GM12874 (cell line): ENCODE measurements around the gene RHOJ.
A peak's percentile ranks its signal among the peaks of the same experiment; 100 is the strongest.

Experiments
- CTCF ChIP-seq: IDR thresholded peaks from 2 replicates; pipeline ENCODE4 v1.5.1; 2011; ENCODE audit warnings: low read depth, mild to moderate bottlenecking, control low read depth, low read length, moderate library complexity; ENCODE audit not compliant: insufficient read depth

RHOJ gene

DNA sequence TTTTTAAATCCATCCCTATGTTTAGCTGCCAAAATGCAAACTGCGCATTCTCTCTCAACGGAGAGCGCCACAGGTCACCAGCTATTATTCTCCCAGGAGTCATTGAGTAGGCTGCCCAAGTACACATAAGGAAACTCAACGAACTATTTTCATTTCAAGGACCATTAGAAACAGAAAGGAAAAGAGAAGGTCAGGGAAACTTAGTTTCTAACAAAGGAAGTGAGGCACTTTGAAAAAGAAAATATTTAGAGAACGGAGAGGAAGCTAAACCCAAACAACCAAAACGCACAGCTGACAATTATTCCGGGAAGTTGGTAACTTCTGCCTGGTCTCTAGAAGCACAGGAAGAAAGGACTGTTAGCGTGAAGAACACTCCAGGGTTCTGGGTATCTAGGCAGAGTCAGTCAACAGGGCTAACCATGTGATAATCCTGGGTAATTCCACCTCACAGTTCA lies 91.0 kb downstream of the RHOJ start:
- TF ChIP-seq CTCF, result no peak

- TF ChIP-seq CTCF, result no peak
Observed at GRCh38 chr14:63296060-63296563, 91.9 kb downstream of the RHOJ start.

GRCh38 chr14:63297372-63298063 lies 93.3 kb downstream of the RHOJ start:
- TF ChIP-seq CTCF, result no peak

GRCh38 chr14:63299351-63300110 lies 95.3 kb downstream of the RHOJ start:
- TF ChIP-seq CTCF, result no peak

DNA sequence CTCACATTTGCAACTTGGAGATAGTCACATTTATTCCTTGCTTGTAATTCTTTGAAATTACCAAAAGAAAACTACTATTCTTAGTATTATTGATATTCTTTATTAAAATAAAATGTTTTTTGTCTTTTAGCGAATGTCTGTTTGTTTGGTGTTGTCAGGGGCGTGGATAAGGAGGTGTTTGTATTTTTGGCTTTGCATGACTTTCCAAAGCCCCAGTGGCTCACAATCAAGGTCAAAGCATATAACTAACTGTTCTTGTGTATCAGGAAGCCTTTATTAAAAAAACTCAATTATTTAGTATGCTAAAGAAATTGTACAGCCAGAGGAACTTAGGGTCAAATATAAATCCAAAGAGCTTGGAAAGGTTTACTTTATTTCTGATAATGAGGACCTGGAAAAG lies 96.6 kb downstream of the RHOJ start:
- TF ChIP-seq CTCF, result no peak

DNA sequence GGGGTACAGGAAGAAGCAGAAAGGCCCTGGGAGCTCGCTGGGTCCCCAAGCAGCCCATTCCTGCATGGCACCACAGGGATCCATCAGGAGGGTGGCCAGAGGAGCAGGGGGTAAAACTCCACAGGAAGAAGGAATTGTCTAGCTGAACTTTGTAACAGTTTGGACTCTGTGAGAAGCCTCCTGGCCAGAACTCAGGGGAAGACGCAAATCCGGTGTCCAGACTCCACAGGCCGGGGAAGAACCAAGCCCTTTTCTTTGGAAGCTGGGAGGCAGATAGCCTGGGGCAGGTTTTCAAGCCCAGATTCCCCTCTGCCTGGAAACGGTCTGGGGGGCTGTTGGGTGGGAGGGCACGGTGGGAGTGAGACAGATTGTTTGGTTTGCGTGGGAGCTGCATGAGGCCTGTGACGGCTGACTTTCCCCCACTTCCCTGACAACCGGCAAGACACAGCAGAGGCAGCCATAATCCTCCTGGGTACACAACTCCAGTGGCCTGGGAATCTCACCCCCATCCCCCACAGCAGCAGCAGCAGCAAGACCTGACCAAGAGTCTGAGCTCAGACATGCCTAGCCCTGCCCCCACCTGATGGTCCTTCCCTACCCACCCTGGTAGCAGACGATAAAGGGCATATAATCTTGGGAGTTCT lies 97.8 kb downstream of the RHOJ start:
- TF ChIP-seq CTCF, result no peak

- peak; percentile 61 for TF ChIP-seq CTCF
Observed at GRCh38 chr14:63308723-63309317, 104.6 kb downstream of the RHOJ start.
